Measurements from ENCODE around the gene PRKCH. TPM values are rescaled to one million over a fixed set of nuclear protein-coding genes. Genes with fewer than 3 reads are reported as not detected.

Gene PRKCH
- total and polyA plus RNA-seq, 2 donors from 2014 or later = 8.3 to 47.0 TPM

GRCh38 chr14:61379639-61380184, 58.3 kb downstream of the PRKCH start:
- Histone ChIP-seq H3K4me3 (ENCODE audit: low read length in 3 of 3) (no peak overlapping the region), H3K27me3 (ENCODE audit: control insufficient read depth, insufficient read depth, low read length) (no peaks in the 10 kb centered on the region), H3K27ac (ENCODE audit: low read depth in 2 of 2, low read length in 2 of 2) (no peak overlapping the region), H3K36me3 (ENCODE audit: control insufficient read depth in 2 of 3, insufficient read depth in 3 of 3, low read length in 3 of 3) (no peaks in the 10 kb centered on the region), H3K4me1 (ENCODE audit: control insufficient read depth in 2 of 3, insufficient read depth in 2 of 3, low read depth in 1 of 3, low read length in 3 of 3) (peaks cover 0 to 5% (median 0%) of the 10 kb centered on the region in 3 donors), H3K9me3 (ENCODE audit: control insufficient read depth in 2 of 3, insufficient read depth in 1 of 3, low read length in 3 of 3) (peaks cover 0 to 7% (median 0%) of the 10 kb centered on the region in 3 donors), H3K9ac (ENCODE audit: low read length in 3 of 3) (no peak overlapping the region)
- intact Hi-C loops (cut with DNase I) = no loop called here
- DNase-seq = no peak
- FAIRE-seq = no peak
- TF ChIP-seq, protein P1, sequence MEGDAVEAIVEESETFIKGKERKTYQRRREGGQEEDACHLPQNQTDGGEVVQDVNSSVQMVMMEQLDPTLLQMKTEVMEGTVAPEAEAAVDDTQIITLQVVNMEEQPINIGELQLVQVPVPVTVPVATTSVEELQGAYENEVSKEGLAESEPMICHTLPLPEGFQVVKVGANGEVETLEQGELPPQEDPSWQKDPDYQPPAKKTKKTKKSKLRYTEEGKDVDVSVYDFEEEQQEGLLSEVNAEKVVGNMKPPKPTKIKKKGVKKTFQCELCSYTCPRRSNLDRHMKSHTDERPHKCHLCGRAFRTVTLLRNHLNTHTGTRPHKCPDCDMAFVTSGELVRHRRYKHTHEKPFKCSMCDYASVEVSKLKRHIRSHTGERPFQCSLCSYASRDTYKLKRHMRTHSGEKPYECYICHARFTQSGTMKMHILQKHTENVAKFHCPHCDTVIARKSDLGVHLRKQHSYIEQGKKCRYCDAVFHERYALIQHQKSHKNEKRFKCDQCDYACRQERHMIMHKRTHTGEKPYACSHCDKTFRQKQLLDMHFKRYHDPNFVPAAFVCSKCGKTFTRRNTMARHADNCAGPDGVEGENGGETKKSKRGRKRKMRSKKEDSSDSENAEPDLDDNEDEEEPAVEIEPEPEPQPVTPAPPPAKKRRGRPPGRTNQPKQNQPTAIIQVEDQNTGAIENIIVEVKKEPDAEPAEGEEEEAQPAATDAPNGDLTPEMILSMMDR (IDR thresholded peaks at IDR 0.05; ENCODE audit: borderline replicate concordance, extremely low read depth, insufficient read depth) = no peak

GRCh38 chr14:61380984-61381383, 59.6 kb downstream of the PRKCH start:
- H3K4me1 ChIP-seq (ENCODE audit: control insufficient read depth in 2 of 3, insufficient read depth in 2 of 3, low read depth in 1 of 3, low read length in 3 of 3) = peaks cover 0 to 5% (median 0%) of the 10 kb centered on the region in 3 donors
- no peak overlapping the region for H3K9ac ChIP-seq (ENCODE audit: low read length in 3 of 3)
- no peak overlapping the region for H3K27ac ChIP-seq (ENCODE audit: low read depth in 2 of 2, low read length in 2 of 2)
- no peaks in the 10 kb centered on the region for H3K9me3 ChIP-seq (ENCODE audit: control insufficient read depth in 2 of 3, insufficient read depth in 1 of 3, low read length in 3 of 3)
- H3K36me3 ChIP-seq (ENCODE audit: control insufficient read depth in 2 of 3, insufficient read depth in 3 of 3, low read length in 3 of 3) = no peaks in the 10 kb centered on the region
- DNase-seq = no peak
- no peaks in the 10 kb centered on the region for H3K27me3 ChIP-seq (ENCODE audit: control insufficient read depth, insufficient read depth, low read length)
- no peak for FAIRE-seq
- TF ChIP-seq, protein P1 (IDR thresholded peaks at IDR 0.05; ENCODE audit: borderline replicate concordance, extremely low read depth, insufficient read depth) = no peak
- H3K4me3 ChIP-seq (ENCODE audit: low read length in 3 of 3) = no peak overlapping the region
- intact Hi-C loops (cut with DNase I) = no loop called here

DNA sequence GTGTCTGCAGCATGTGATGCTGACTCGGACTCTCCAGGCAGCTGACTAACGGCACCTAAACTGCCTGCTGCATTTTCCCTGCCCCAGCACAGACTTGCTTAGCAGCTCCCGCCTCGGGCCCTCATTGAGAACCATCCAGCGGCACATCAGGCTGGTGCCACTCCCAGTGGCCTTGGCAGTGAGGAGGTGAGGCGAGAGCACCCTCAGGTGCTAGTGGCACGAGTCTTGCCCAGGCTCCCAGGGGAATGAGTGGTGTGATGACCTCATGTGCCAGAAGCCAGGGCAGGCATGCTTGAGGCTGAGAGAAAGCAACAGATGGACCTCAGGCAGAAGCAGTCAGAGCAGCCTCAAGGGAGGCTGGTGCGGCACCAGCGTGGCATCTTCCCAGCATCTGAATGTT, 60.2 kb downstream of the PRKCH start:
- TF ChIP-seq, protein P1 (IDR thresholded peaks at IDR 0.05; ENCODE audit: borderline replicate concordance, extremely low read depth, insufficient read depth) = no peak
- no peaks in the 10 kb centered on the region for H3K9me3 ChIP-seq (ENCODE audit: control insufficient read depth in 2 of 3, insufficient read depth in 1 of 3, low read length in 3 of 3)
- no peak overlapping the region for H3K27ac ChIP-seq (ENCODE audit: low read depth in 2 of 2, low read length in 2 of 2)

GRCh38 chr14:61382842-61383241, 61.5 kb downstream of the PRKCH start:
- no peak for DNase-seq
- intact Hi-C loops (cut with DNase I) = no loop called here
- no peak for FAIRE-seq
- Histone ChIP-seq H3K27ac (ENCODE audit: low read depth in 2 of 2, low read length in 2 of 2) (no peak overlapping the region), H3K36me3 (ENCODE audit: control insufficient read depth in 2 of 3, insufficient read depth in 3 of 3, low read length in 3 of 3) (no peaks in the 10 kb centered on the region), H3K9me3 (ENCODE audit: control insufficient read depth in 2 of 3, insufficient read depth in 1 of 3, low read length in 3 of 3) (no peaks in the 10 kb centered on the region), H3K4me1 (ENCODE audit: control insufficient read depth in 2 of 3, insufficient read depth in 2 of 3, low read depth in 1 of 3, low read length in 3 of 3) (peaks cover 0 to 5% (median 0%) of the 10 kb centered on the region in 3 donors), H3K9ac (ENCODE audit: low read length in 3 of 3) (no peak overlapping the region), H3K4me3 (ENCODE audit: low read length in 3 of 3) (no peak overlapping the region), H3K27me3 (ENCODE audit: control insufficient read depth, insufficient read depth, low read length) (no peaks in the 10 kb centered on the region)
- TF ChIP-seq, protein P1 (IDR thresholded peaks at IDR 0.05; ENCODE audit: borderline replicate concordance, extremely low read depth, insufficient read depth) = no peak

More for the DNA sequence above, 60.2 kb downstream of the PRKCH start:
- intact Hi-C loops (cut with DNase I) = no loop called here
- peak in 1 of 5 donors; percentile 69 for DNase-seq
- FAIRE-seq = no peak
- no peaks in the 10 kb centered on the region for H3K27me3 ChIP-seq (ENCODE audit: control insufficient read depth, insufficient read depth, low read length)
- peaks cover 0 to 5% (median 0%) of the 10 kb centered on the region in 3 donors for H3K4me1 ChIP-seq (ENCODE audit: control insufficient read depth in 2 of 3, insufficient read depth in 2 of 3, low read depth in 1 of 3, low read length in 3 of 3)
- H3K4me3 ChIP-seq (ENCODE audit: low read length in 3 of 3) = no peak overlapping the region
- H3K36me3 ChIP-seq (ENCODE audit: control insufficient read depth in 2 of 3, insufficient read depth in 3 of 3, low read length in 3 of 3) = no peaks in the 10 kb centered on the region
- no peak overlapping the region for H3K9ac ChIP-seq (ENCODE audit: low read length in 3 of 3)

All from kidney (tissue), 14 donors.